Erythroblast (primary cell): ENCODE measurements around the gene CUTC.

Experiments used
- GATA1 ChIP-seq: IDR thresholded peaks from 2 replicates; pipeline ENCODE4 v1.6.1; 2011; ENCODE audit warnings: low read depth, mild to moderate bottlenecking, control low read depth, low read length, moderate library complexity
- POLR2A ChIP-seq: IDR thresholded peaks from 2 replicates; pipeline ENCODE4 v1.6.1; 2011; ENCODE audit warnings: mild to moderate bottlenecking, low read length

GRCh38 chr10:99784727-99785441, 52.9 kb downstream of the CUTC start:
- TF ChIP-seq POLR2A (no peak), GATA1 (no peak)
